HL-60 (cell line): ENCODE results near the gene AHRR.
"Not testable (repeated sequence)": the region's sequence is repeated elsewhere in the genome, so short reads cannot be mapped to it uniquely, and the experiment has no call there.

ENCODE experiments used
- POLR2AphosphoS5 ChIP-seq: IDR thresholded peaks from 2 replicates; pipeline ENCODE4 v1.6.1; 2012; ENCODE audit warnings: low read depth
- REST ChIP-seq: IDR thresholded peaks from 2 replicates; pipeline ENCODE4 v1.6.1; 2012; ENCODE audit warnings: low read depth; ENCODE audit not compliant: insufficient replicate concordance
- TF ChIP-seq, protein P1 (sequence below): IDR thresholded peaks from one replicate; pipeline ENCODE4 v1.5.1; 2011; ENCODE audit warnings: low read length, control low read depth, inconsistent platforms; ENCODE audit not compliant: insufficient read depth

DNA sequence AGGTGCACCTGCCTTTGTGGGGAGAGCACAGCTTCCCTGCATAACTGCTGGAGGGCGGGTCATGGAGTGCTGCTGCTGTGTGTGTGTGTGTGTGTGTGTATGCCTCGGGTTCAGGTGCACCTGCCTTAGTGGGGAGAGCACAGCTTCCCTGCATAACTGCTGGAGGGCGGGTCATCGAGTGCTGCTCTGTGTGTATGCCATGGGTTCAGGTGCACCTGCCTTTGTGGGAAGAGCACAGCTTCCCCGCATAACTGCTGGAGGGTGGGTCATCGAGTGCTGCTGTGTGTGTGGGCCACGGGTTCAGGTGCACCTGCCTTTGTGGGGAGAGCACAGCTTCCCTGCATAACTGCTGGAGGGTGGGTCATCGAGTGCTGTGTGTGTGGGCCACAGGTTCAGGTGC is 19.1 kb upstream of the AHRR start:
- TF ChIP-seq, protein P1, sequence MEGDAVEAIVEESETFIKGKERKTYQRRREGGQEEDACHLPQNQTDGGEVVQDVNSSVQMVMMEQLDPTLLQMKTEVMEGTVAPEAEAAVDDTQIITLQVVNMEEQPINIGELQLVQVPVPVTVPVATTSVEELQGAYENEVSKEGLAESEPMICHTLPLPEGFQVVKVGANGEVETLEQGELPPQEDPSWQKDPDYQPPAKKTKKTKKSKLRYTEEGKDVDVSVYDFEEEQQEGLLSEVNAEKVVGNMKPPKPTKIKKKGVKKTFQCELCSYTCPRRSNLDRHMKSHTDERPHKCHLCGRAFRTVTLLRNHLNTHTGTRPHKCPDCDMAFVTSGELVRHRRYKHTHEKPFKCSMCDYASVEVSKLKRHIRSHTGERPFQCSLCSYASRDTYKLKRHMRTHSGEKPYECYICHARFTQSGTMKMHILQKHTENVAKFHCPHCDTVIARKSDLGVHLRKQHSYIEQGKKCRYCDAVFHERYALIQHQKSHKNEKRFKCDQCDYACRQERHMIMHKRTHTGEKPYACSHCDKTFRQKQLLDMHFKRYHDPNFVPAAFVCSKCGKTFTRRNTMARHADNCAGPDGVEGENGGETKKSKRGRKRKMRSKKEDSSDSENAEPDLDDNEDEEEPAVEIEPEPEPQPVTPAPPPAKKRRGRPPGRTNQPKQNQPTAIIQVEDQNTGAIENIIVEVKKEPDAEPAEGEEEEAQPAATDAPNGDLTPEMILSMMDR: not testable (repeated sequence)
- not testable (repeated sequence) for TF ChIP-seq POLR2AphosphoS5, REST
